ENCODE results near the gene RCAN2. TPM values are rescaled to one million over a fixed set of nuclear protein-coding genes. Genes with fewer than 3 reads are reported as not detected.

The RCAN2 gene
- total and polyA plus RNA-seq, 9 of the 15 experiments (the other 6 are each of a cell fraction or from before 2014, with no cell fraction given), result 0.04 TPM; not detected in 8

DNA sequence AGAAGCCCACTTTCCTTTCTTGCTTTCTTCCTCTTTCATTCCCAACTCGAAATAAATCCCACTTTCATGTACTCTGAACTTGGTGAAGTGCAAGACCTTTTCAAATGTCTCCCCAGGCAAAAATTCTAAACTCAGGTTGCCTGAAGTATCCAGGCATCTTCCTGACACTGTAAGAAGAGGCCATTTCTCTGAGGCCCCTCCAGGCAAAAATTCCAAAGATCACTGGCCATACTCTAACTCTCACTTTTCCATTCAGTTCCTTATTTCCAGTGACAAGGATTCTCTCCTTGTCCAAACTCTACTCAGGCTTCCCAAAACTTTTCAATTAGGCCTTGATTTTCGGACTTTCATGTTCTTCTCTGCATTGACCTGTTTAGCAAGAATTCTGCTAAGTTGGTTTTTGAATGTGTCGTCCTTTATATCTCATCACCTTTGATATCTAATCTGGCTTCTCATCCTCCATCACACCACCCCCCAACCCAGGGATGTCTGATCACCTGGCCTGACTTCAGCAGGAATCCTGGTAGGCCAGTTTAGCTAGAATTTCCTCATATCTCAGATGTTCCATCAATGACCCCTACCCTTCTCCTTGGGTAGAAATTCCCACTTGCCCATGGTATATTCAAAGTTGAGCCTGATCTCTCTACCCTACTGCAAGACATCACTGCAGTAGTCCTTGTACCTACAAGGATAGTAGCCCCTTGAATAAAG lies 124.9 kb downstream of the RCAN2 start:
- DNase-seq (ENCODE audit: extremely low read depth in 1 of 4, low spot score in 3 of 4), result no peak
- Histone ChIP-seq H3K9me1 (ENCODE audit: control insufficient read depth, insufficient read depth, low read length) (no peaks in the 10 kb centered on the region), H3K9ac (ENCODE audit: insufficient read depth in 1 of 2, low read depth in 2 of 2, low read length in 2 of 2) (no peak overlapping the region), H3K9me3 (replicated peaks; ENCODE audit: control insufficient read depth, insufficient read depth, low read depth, low read length) (no peaks in the 10 kb centered on the region), H3K4me1 (replicated peaks in 1 of 2; ENCODE audit: control insufficient read depth in 2 of 2, insufficient read depth in 2 of 2, low read length in 2 of 2) (no peaks in the 10 kb centered on the region), H4K20me1 (replicated peaks; ENCODE audit: control insufficient read depth, insufficient read depth, low read length) (no peaks in the 10 kb centered on the region), H3K4me3 (no peak overlapping the region), H3K4me2 (ENCODE audit: insufficient read depth, low read length) (no peak overlapping the region), H3K27ac (ENCODE audit: extremely low read depth, low read depth, low read length) (no peak overlapping the region), H2AFZ (ENCODE audit: low read depth, low read length) (no peak overlapping the region), H3K36me3 (ENCODE audit: control insufficient read depth, insufficient read depth, low read length) (no peaks in the 10 kb centered on the region), H3K27me3 (ENCODE audit: control insufficient read depth in 2 of 2, insufficient read depth in 2 of 2, low read length in 2 of 2) (no peaks in the 10 kb centered on the region), H3K79me2 (ENCODE audit: control insufficient read depth, insufficient read depth, low read length) (no peaks in the 10 kb centered on the region)
- 0% methylated on average over 3 of the region's 3 CpGs for WGBS (ENCODE audit: insufficient coverage, low coverage, missing lambda C conversion rate)
- ATAC-seq, result no peak
- no peak for FAIRE-seq
- TF ChIP-seq ZNF175 (CRISPR knock-in tag; IDR thresholded peaks at IDR 0.05; ENCODE audit: low read depth) (no peak), MAZ (CRISPR knock-in tag; conservative IDR thresholded peaks at IDR 0.05 in 1 of 2, IDR thresholded peaks at IDR 0.05 in 1 of 2) (no peak), GTF2F1 (IDR thresholded peaks at IDR 0.05; ENCODE audit: low read depth, low read length) (no peak), REST (IDR thresholded peaks at IDR 0.05; ENCODE audit: borderline replicate concordance) (no peak), REST (CRISPR knock-in tag; IDR thresholded peaks at IDR 0.05; ENCODE audit: low read depth) (no peak), ZNF584 (CRISPR knock-in tag; IDR thresholded peaks at IDR 0.05; ENCODE audit: low read depth) (no peak), SIX5 (IDR thresholded peaks at IDR 0.05; ENCODE audit: borderline replicate concordance in 1 of 2, insufficient read depth in 1 of 2, low read depth in 1 of 2, low read length in 2 of 2) (no peak)
- POLR2A ChIA-PET, result no interaction called here
- intact Hi-C loops (cut with micrococcal nuclease), result no loop called here
- in situ Hi-C loops (cut with MboI), result no loop called here
- no TSS peak for BruUV-seq (replicated peaks)
- CTCF ChIA-PET (ENCODE audit: low intra/inter-chr PET ratio), result no interaction called here

All from K562 (cell line).